Activated T-cell treated with anti-CD3 and anti-CD28 coated beads for 24 hours (primary cell): ENCODE results near the gene FOXO6.

Experiments
- DNase-seq: peaks from one replicate; pipeline ENCODE4 v3.0.0-alpha.2; 2020; ENCODE audit warnings: low read depth

Gene FOXO6

GRCh38 chr1:41427122-41427913, 66.1 kb downstream of the FOXO6 start:
- no peak for DNase-seq

GRCh38 chr1:41427916-41428737, 66.9 kb downstream of the FOXO6 start:
- no peak for DNase-seq

- DNase-seq: no peak
Measured at GRCh38 chr1:41428738-41429640, 67.8 kb downstream of the FOXO6 start.

GRCh38 chr1:41429641-41430035, 68.4 kb downstream of the FOXO6 start:
- no peak for DNase-seq

- DNase-seq: no peak
Measured at GRCh38 chr1:41430069-41430468, 68.8 kb downstream of the FOXO6 start.

- DNase-seq: no peak
Measured at GRCh38 chr1:41430582-41430981, 69.3 kb downstream of the FOXO6 start.

GRCh38 chr1:41431490-41432350, 70.5 kb downstream of the FOXO6 start:
- DNase-seq: no peak
